ENCODE data around the gene SIPA1L3. TPM values are rescaled to one million over a fixed set of nuclear protein-coding genes. Genes with fewer than 3 reads are reported as not detected.

SIPA1L3 gene
- total RNA-seq, 2 donors from 2014 or later, result 42.8 to 48.2 TPM

DNA sequence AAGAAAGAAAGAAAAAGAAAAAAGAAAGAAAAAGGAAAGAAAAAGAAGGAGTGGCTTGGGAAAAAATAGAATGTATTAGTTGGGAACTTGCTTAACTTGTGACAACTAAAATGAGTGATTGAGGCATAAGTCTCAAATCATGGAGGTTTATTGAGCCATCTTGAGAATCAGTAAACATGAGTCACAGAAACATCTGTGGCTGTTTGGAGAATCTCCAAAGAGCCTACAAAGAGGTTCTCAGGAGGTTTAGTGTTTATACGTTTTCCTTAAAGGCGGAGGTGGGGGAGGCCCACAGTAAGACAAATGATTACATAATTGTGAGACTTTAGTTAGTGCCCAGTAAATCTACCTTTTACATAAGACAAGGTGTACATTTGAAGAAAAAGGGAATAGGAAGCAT is 39.2 kb upstream of the SIPA1L3 start:
- Mint-ChIP-seq H3K4me1 (peaks cover 11% of the 10 kb centered on the region), H3K27me3 (ENCODE audit: insufficient read depth) (peaks cover 8% of the 10 kb centered on the region), H3K27ac (no peak overlapping the region), H3K36me3 (ENCODE audit: low read depth) (peaks cover 3% of the 10 kb centered on the region), H3K4me3 (no peak overlapping the region), H3K9me3 (peaks cover 38% of the 10 kb centered on the region)
- Histone ChIP-seq H3K27me3 (ENCODE audit: control insufficient read depth, insufficient read depth, low read length, poor library complexity, severe bottlenecking) (no peaks in the 10 kb centered on the region), H3K9ac (ENCODE audit: extremely low read depth, low read length, poor library complexity, severe bottlenecking) (no peak overlapping the region), H3K9me3 (ENCODE audit: control insufficient read depth, low read length) (peaks cover 29% of the 10 kb centered on the region), H3K4me3 (ENCODE audit: low read length) (no peak overlapping the region), H3K27ac (ENCODE audit: low read depth, low read length) (no peak overlapping the region), H3K4me1 (ENCODE audit: control insufficient read depth, insufficient read depth, low read length) (no peaks in the 10 kb centered on the region), H3K36me3 (ENCODE audit: control insufficient read depth, insufficient read depth, low read length) (no peaks in the 10 kb centered on the region)
- 91 to 100% methylated on average over 2 of the region's 2 CpGs for WGBS, 2 experiments (ENCODE audit: insufficient coverage in 1 of 2, insufficient read length in 1 of 2)
- no peak for DNase-seq
- TF ChIP-seq, protein P1, sequence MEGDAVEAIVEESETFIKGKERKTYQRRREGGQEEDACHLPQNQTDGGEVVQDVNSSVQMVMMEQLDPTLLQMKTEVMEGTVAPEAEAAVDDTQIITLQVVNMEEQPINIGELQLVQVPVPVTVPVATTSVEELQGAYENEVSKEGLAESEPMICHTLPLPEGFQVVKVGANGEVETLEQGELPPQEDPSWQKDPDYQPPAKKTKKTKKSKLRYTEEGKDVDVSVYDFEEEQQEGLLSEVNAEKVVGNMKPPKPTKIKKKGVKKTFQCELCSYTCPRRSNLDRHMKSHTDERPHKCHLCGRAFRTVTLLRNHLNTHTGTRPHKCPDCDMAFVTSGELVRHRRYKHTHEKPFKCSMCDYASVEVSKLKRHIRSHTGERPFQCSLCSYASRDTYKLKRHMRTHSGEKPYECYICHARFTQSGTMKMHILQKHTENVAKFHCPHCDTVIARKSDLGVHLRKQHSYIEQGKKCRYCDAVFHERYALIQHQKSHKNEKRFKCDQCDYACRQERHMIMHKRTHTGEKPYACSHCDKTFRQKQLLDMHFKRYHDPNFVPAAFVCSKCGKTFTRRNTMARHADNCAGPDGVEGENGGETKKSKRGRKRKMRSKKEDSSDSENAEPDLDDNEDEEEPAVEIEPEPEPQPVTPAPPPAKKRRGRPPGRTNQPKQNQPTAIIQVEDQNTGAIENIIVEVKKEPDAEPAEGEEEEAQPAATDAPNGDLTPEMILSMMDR (conservative IDR thresholded peaks at IDR 0.05), result no peak

DNA sequence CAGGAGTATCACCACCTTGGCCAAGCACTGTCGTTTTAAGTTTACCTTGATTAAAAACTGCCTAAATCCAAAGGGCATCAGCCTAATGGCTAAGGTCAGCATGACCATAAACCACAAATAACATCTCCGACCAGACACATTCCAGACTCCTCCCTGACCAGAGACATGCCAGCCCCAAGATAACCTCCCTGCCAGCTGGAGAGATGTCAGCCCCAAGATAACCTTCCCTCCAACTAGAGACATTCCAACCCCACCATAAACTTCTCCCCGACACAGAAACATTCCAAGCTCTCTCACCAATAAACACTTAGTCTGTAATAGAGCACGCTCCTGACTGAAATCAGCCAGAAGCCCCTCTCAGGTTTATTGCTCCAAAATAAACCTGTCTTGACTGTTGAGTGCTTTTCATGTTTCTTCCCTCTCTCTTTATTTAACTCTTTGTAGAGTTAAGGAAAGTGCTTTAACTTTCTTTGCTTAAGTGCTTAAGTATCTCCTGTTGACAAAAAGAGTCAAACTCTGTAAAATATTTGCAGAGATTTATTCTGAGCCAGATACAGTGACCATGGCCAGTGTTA is 37.2 kb upstream of the SIPA1L3 start:
- Histone ChIP-seq H3K9me3 (ENCODE audit: control insufficient read depth, low read length) (peaks cover 29% of the 10 kb centered on the region), H3K9ac (ENCODE audit: extremely low read depth, low read length, poor library complexity, severe bottlenecking) (no peak overlapping the region), H3K4me3 (ENCODE audit: low read length) (no peak overlapping the region), H3K27me3 (ENCODE audit: control insufficient read depth, insufficient read depth, low read length, poor library complexity, severe bottlenecking) (no peaks in the 10 kb centered on the region), H3K36me3 (ENCODE audit: control insufficient read depth, insufficient read depth, low read length) (no peaks in the 10 kb centered on the region), H3K27ac (ENCODE audit: low read depth, low read length) (no peak overlapping the region), H3K4me1 (ENCODE audit: control insufficient read depth, insufficient read depth, low read length) (no peaks in the 10 kb centered on the region)
- Mint-ChIP-seq H3K27ac (no peak overlapping the region), H3K4me1 (peaks cover 11% of the 10 kb centered on the region), H3K36me3 (ENCODE audit: low read depth) (peaks cover 3% of the 10 kb centered on the region), H3K4me3 (no peak overlapping the region), H3K27me3 (ENCODE audit: insufficient read depth) (peaks cover 14% of the 10 kb centered on the region), H3K9me3 (peaks cover 46% of the 10 kb centered on the region)
- WGBS, 2 experiments (ENCODE audit: insufficient coverage in 1 of 2, insufficient read length in 1 of 2), result 87 to 88% methylated on average over 3 to 4 of the region's 4 CpGs
- no peak for DNase-seq
- TF ChIP-seq, protein P1 (conservative IDR thresholded peaks at IDR 0.05), result no peak

DNA sequence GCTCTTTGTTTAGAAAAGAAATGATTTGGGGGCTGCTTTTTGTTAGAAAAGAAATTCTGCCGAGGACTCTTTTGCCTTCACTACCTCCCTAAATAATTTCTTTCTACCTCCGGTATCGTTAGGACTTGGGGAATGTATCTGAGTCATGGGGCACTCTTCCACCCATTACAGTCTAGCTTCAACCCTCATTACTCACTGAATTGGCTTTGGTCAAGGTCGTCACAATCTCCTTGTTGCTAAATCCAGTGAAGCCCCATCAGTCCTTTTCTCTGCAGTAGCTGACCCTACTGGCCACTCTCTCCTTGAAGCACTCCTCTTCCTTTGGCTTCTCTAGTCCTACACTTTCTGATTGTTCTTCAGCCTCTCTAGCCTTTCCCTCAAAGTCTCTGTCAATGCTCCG is 34.6 kb upstream of the SIPA1L3 start:
- H3K4me3 Mint-ChIP-seq, result no peak overlapping the region
- TF ChIP-seq, protein P1 (conservative IDR thresholded peaks at IDR 0.05), result no peak
- Histone ChIP-seq H3K9me3 (ENCODE audit: control insufficient read depth, low read length) (peaks cover 29% of the 10 kb centered on the region), H3K4me3 (ENCODE audit: low read length) (no peak overlapping the region), H3K36me3 (ENCODE audit: control insufficient read depth, insufficient read depth, low read length) (no peaks in the 10 kb centered on the region), H3K4me1 (ENCODE audit: control insufficient read depth, insufficient read depth, low read length) (no peaks in the 10 kb centered on the region), H3K9ac (ENCODE audit: extremely low read depth, low read length, poor library complexity, severe bottlenecking) (no peak overlapping the region), H3K27me3 (ENCODE audit: control insufficient read depth, insufficient read depth, low read length, poor library complexity, severe bottlenecking) (no peaks in the 10 kb centered on the region), H3K27ac (ENCODE audit: low read depth, low read length) (no peak overlapping the region)
- WGBS, 2 experiments (ENCODE audit: insufficient coverage in 1 of 2, insufficient read length in 1 of 2), result 91 to 93% methylated on average over 4 to 5 of the region's 5 CpGs
- peaks cover 3% of the 10 kb centered on the region for H3K36me3 Mint-ChIP-seq (ENCODE audit: low read depth)
- no peak overlapping the region for H3K27ac Mint-ChIP-seq
- H3K4me1 Mint-ChIP-seq, result peaks cover 5% of the 10 kb centered on the region
- H3K9me3 Mint-ChIP-seq, result peaks cover 47% of the 10 kb centered on the region
- peaks cover 14% of the 10 kb centered on the region for H3K27me3 Mint-ChIP-seq (ENCODE audit: insufficient read depth)
- no peak for DNase-seq
